Smooth muscle cell (in vitro differentiated cells): Measurements from ENCODE around the gene ASCL1. TPM values are rescaled to one million over a fixed set of nuclear protein-coding genes. Genes with fewer than 3 reads are reported as not detected.
A peak's percentile ranks its signal among the peaks of the same experiment; 100 is the strongest.

Experiments
- DNase-seq: peaks from one replicate; lab custom pipeline; 2025; ENCODE audit not compliant: unreplicated experiment; lab: John Stamatoyannopoulos, UW
- H2AFZ ChIP-seq: fragments of 200-600 bp; sonication (generic); 2 replicates; pipeline ENCODE4 v1.6.0; 2016; ENCODE audit warnings: antibody characterized with exemption, low read depth, mild to moderate bottlenecking
- H3F3A ChIP-seq: fragments of 200-600 bp; sonication (generic); 2 replicates; pipeline ENCODE4 v1.6.0; 2017; ENCODE audit warnings: antibody characterized with exemption, low read depth
- H3K27ac ChIP-seq: fragments of 200-600 bp; sonication (generic); 2 replicates; pipeline ENCODE4 v1.5.1; 2016; ENCODE audit warnings: low read depth, mild to moderate bottlenecking
- H3K27me3 ChIP-seq: fragments of 200-600 bp; sonication (generic); 2 replicates; pipeline ENCODE4 v1.6.1; 2016; ENCODE audit warnings: low read depth, mild to moderate bottlenecking
- H3K36me3 ChIP-seq: fragments of 200-600 bp; sonication (generic); 2 replicates; pipeline ENCODE4 v1.5.1; 2016; ENCODE audit warnings: low read depth
- H3K4me1 ChIP-seq: fragments of 200-600 bp; sonication (generic); 2 replicates; pipeline ENCODE4 v1.5.1; 2016; ENCODE audit warnings: low read depth
- H3K4me2 ChIP-seq: fragments of 200-600 bp; sonication (generic); 2 replicates; pipeline ENCODE4 v1.6.0; 2016; ENCODE audit warnings: mild to moderate bottlenecking
- H3K4me3 ChIP-seq: fragments of 200-600 bp; sonication (generic); 2 replicates; pipeline ENCODE4 v1.5.1; 2016; ENCODE audit warnings: mild to moderate bottlenecking
- H3K79me2 ChIP-seq: fragments of 200-600 bp; sonication (generic); 2 replicates; pipeline ENCODE4 v1.6.0; 2016; ENCODE audit warnings: low read depth, mild to moderate bottlenecking
- H3K9ac ChIP-seq: fragments of 200-600 bp; sonication (generic); 2 replicates; pipeline ENCODE4 v1.6.0; 2016; ENCODE audit warnings: low read depth
- H3K9me3 ChIP-seq: fragments of 200-600 bp; sonication (generic); replicated peaks from 2 replicates; pipeline ENCODE4 v1.5.1; 2016; ENCODE audit warnings: low read depth
- H4K20me1 ChIP-seq: fragments of 200-600 bp; sonication (generic); 2 replicates; pipeline ENCODE4 v1.6.0; 2016; ENCODE audit warnings: low read depth
- CTCF ChIP-seq: fragments of 200-600 bp; sonication (generic); IDR thresholded peaks from 2 replicates; pipeline ENCODE4 v1.5.1; 2017; ENCODE audit warnings: borderline replicate concordance, mild to moderate bottlenecking, antibody characterized with exemption; ENCODE audit not compliant: insufficient read depth, poor library complexity, severe bottlenecking
- WGBS: methylation state at CpG from one replicate; pipeline ENCODE4 v1.1.7; 2016; ENCODE audit warnings: low lambda C conversion rate; 5-methylcytosine and 5-hydroxymethylcytosine counted together
- polyA plus RNA-seq: library from polyadenylated mRNA; unstranded; fragments of >200 nt; fragmentation: Nextera tagmentation; extraction: Ambion mirVana; gene quantifications from 2 replicates; pipeline ENCODE4 v1.2.1, GENCODE V29; 2016
- total RNA-seq: library from RNA; depleted of rRNA; stranded (reverse); fragments of >200 nt; gene quantifications from 2 replicates; pipeline ENCODE4 v1.2.3, GENCODE V29; 2014

The ASCL1 gene
- total and polyA plus RNA-seq, 2 experiments from 2014 or later, result not detected

GRCh38 chr12:102953221-102953620 lies 4.3 kb upstream of the ASCL1 start:
- H3K27me3 ChIP-seq, result peaks cover 99% of the 10 kb centered on the region
- H3K9me3 ChIP-seq, result no peaks in the 10 kb centered on the region
- H3K79me2 ChIP-seq, result no peaks in the 10 kb centered on the region
- no peaks in the 10 kb centered on the region for H4K20me1 ChIP-seq
- H3F3A ChIP-seq, result no peaks in the 10 kb centered on the region
- TF ChIP-seq CTCF, result no peak
- H3K4me1 ChIP-seq, result peaks cover 16% of the 10 kb centered on the region
- no peaks in the 10 kb centered on the region for H3K36me3 ChIP-seq
- no peak overlapping the region for H3K9ac ChIP-seq
- H3K4me2 ChIP-seq, result no peak overlapping the region
- H2AFZ ChIP-seq, result no peak overlapping the region
- no peak for DNase-seq
- no peak overlapping the region for H3K4me3 ChIP-seq
- H3K27ac ChIP-seq, result no peak overlapping the region

- 61% methylated on average over 1 of the region's 1 CpG for WGBS
- no peaks in the 10 kb centered on the region for H4K20me1 ChIP-seq
- H3K9me3 ChIP-seq, result no peaks in the 10 kb centered on the region
- H3K79me2 ChIP-seq, result no peaks in the 10 kb centered on the region
- DNase-seq, result no peak
- no peaks in the 10 kb centered on the region for H3F3A ChIP-seq
- no peak overlapping the region for H2AFZ ChIP-seq
- H3K27ac ChIP-seq, result no peak overlapping the region
- no peak overlapping the region for H3K9ac ChIP-seq
- no peaks in the 10 kb centered on the region for H3K36me3 ChIP-seq
- H3K27me3 ChIP-seq, result peaks cover 100% of the 10 kb centered on the region
- peaks cover 21% of the 10 kb centered on the region for H3K4me1 ChIP-seq
- TF ChIP-seq CTCF, result no peak
- H3K4me2 ChIP-seq, result no peak overlapping the region
- no peak overlapping the region for H3K4me3 ChIP-seq
Observed at GRCh38 chr12:102954134-102954533, 3.3 kb upstream of the ASCL1 start.

GRCh38 chr12:102955926-102956737 lies 1.3 kb upstream of the ASCL1 start:
- H3K36me3 ChIP-seq, result no peaks in the 10 kb centered on the region
- peaks cover 21% of the 10 kb centered on the region for H3K4me1 ChIP-seq
- peaks cover 100% of the 10 kb centered on the region for H3K27me3 ChIP-seq
- no peaks in the 10 kb centered on the region for H4K20me1 ChIP-seq
- H3K4me3 ChIP-seq, result no peak overlapping the region
- no peaks in the 10 kb centered on the region for H3K79me2 ChIP-seq
- H3K27ac ChIP-seq, result no peak overlapping the region
- H3K4me2 ChIP-seq, result peak overlapping the region; percentile 73
- TF ChIP-seq CTCF, result no peak
- H3K9ac ChIP-seq, result no peak overlapping the region
- no peak for DNase-seq
- WGBS, result 4% methylated on average over 46 of the region's 50 CpGs
- no peaks in the 10 kb centered on the region for H3K9me3 ChIP-seq
- no peak overlapping the region for H2AFZ ChIP-seq
- H3F3A ChIP-seq, result no peaks in the 10 kb centered on the region
